ENCODE results near the gene ELAC2. TPM values are rescaled to one million over a fixed set of nuclear protein-coding genes. Genes with fewer than 3 reads are reported as not detected.

The ELAC2 gene
- total and polyA plus RNA-seq, 2 of the 8 experiments (the other 6 are each of a cell fraction or from before 2014, with no cell fraction given): 91.6 to 127 TPM

DNA sequence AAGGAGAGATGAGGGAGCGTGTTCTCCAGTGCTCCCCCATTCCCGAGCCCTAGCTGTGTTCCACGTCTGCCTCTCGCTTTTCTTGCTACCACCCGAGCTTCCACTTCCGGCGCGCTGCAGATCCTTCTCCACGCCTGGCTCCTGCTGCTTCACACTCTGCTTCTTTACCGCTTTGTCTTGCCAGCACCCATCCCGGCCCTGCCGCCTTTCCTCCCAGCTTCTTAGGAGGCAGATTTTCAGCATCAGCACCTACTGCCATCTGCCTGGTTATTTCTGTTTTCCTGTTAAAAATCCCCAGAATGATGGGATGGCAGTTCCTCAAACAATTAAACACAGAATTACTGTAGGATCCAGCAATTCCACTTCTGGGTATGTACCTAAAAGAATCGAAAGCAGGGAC, 64.7 kb downstream of the ELAC2 start (continued):
- no peak for TF ChIP-seq NANOG (IDR thresholded peaks at IDR 0.05; ENCODE audit: insufficient read depth, low read depth, low read length, poor library complexity, severe bottlenecking)
- no peak for TF ChIP-seq CHD1 (IDR thresholded peaks at IDR 0.05; ENCODE audit: low read depth, low read length)
- no peak for TF ChIP-seq ZNF274 (IDR thresholded peaks at IDR 0.05; ENCODE audit: borderline replicate concordance, extremely low read depth, low read length)
- no peak for TF ChIP-seq YY1 (IDR thresholded peaks at IDR 0.05; ENCODE audit: low read depth, low read length)
- TF ChIP-seq SIX5 (IDR thresholded peaks at IDR 0.05; ENCODE audit: low read depth, low read length): no peak

All from H1 (cell line).